ENCODE data around the gene ABT1.
A peak's percentile ranks its signal among the peaks of the same experiment; 100 is the strongest.
"Not testable (repeated sequence)": the region's sequence is repeated elsewhere in the genome, so short reads cannot be mapped to it uniquely, and the experiment has no call there.

Gene ABT1

DNA sequence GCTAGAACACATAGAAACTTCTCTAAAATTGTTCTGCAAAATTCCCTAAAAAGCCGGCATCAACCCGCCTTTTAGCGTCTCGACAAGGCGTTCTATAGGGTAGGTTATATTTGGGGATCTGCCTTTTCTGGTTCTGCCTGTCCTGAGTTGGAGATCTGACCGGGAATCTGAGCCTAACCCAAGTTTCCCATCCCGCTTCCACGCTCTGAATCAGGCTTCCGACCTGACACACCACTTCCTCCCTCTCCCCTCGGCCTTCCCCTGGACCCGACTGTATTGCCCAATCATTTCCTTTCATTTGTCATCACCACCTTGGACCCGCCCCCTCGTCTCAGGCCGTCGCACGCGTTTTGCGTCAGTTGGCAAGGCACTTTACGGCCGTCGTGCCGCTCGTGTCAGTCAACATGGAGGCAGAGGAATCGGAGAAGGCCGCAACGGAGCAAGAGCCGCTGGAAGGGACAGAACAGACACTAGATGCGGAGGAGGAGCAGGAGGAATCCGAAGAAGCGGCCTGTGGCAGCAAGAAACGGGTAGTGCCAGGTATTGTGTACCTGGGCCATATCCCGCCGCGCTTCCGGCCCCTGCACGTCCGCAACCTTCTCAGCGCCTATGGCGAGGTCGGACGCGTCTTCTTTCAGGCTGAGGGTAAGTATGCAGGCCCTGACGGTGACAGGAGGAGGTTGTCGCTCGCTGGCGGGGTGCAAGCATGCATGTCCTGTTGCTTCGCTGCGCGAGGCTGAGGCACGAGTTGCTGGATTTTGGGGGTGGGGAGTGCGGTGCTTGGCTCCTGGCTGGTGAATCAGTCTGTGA is at the start of gene ABT1:
TSS of gene ABT1 (plus strand) at position 375 of the 810 bp plus-strand sequence. CDS start at position 405, 30 bp downstream.
- peak; percentile 99 for DNase-seq

DNA sequence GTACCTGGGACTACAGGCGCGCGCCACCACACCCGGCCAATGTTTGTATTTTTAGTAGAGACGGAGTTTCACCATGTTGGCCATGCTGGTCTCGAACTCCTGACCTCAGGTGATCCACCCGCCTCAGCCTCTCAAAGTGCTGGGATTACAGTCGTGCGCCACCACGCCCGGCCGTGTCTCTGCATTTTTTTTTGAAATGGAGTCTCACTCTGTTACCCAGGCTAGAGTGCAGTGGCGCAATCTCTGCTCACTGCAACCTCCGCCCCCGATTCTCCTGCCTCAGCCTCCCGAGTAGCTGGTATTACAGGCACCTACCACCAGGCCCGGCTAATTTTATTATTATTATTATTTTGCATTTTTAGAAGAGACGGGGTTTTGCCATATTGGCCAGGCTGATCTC is 49.4 kb upstream of the ABT1 start:
- not testable (repeated sequence) for DNase-seq

DNA sequence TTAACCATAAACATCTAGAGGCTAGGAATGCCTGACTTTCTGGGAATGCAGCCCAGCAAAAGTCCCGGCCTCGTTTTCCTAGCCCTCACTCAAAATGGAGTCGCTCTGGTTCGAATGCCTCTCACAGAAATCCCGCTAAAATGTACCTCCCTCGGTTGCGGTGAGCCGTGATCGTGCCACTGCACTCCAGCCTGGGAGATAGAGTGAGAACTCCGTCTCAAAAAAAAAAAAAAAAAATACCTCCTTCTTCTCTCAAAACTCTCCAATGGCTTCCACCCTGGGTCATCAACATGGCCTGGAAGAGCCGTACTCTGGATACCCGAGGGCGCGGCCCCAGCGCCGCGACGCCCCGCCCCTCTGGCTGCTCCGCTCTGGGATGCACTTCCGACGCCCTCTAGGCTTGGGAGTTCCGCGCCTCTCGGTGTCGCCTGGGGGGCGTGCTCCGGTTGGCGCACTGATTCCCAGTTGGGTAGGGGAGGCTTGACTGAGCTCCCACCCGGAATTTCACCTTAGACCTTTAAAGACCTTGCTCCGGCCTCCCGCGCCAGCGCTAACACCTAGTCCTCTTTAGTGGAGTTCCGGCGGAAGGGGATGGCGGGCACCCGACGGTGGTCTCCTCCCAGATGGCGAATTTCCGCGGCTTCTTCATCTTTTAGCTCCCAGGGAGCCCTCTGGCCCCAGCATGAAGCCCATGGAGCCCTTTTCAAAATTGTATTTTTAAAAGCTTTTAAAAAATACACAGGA is 46.3 kb upstream of the ABT1 start:
- DNase-seq: peak; percentile 82

DNA sequence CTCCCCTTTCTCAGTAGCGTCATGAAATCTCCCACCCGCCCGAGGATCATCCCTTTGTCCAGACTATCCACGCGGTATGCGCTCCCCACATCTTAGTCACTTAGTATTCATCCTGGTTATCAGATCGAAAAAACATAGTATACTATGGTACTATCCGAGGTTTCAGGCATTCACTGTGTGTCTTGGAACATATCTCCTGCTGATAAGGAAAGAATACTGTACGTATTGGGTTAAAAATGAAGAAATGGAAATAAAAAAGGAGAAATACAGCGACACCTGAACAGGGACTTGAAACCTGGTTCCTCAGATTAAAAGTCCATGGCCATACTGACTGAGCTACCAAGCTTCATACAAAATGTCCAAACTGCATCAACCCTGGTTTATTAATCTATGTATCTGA is 44.5 kb upstream of the ABT1 start:
- no peak for DNase-seq

DNA sequence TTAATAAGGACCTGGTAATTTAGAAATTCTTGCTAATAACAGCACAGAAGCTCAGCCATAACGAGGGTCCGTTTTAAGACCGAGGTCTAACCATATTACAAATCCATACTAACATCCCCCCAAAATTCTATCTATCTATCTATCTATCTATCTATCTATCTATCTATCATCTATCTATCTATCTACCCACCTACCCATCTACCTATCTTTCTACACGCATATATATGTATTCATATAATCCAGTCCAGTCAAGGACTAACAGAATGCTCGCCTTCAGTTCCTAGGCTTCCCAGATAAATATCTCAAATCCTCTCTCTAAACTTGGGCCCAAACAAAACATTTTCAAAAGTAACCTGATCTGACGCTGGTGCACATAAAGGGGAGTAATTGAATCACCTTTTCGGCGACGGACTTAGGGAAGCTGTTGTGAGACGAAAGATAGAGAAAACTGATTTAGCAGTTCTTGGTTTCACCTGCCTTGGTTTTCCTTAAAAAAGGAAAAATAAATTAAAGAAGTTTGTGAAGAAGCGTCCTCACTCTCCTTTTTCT is 44.0 kb upstream of the ABT1 start:
- DNase-seq: no peak

DNA sequence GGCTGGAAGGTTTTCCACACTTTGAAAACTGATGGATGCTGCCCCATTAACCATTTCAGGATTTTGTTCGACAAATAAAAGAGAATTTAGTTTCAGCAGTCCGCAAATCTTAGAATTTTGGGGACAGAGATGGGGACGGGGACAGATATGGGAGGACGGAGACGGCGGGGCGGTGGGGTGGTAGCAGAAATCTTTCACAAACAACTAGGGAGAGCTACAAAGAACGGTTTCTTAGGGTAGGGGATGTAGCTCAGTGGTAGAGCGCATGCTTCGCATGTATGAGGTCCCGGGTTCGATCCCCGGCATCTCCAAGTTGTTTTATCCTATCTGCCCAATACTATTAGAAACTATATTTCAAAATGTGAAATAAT is 43.5 kb upstream of the ABT1 start:
- DNase-seq: peak; percentile 93

DNA sequence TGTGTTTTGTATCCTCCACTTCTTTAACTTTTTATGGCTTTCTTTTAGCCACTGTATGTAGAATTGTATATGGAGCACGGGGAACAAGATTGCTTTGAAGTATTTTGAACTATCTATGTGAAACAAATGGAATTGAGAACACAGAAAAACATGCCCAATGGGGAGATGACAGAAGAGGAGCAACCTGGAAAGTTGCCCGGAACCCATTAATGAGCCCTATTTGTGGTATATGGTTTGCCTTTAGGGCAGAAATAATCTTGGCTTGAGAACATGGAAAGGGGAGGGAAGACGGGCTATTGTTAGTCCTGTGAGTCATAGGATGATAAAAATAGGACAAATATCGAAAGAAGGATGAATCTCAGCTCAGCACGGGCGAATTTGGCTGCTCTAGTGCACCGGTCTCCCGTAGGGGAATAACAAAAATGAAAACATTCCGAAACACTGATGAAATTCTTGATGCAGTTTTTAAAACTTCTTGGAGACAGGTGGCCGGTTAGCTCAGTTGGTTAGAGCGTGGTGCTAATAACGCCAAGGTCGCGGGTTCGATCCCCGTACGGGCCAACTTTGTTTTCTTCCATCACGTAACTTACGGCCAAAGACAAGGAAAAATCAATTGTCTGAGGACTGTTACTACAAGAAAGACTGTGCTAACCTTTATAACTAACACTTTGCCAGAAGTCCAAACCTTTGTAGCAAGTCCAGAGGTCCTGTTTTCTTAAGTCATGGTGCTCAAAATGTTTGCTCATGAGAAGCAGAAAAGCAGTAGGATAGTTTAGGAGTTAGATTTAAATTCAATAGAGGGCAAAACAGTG is 42.9 kb upstream of the ABT1 start:
- peak; percentile 97 for DNase-seq

DNA sequence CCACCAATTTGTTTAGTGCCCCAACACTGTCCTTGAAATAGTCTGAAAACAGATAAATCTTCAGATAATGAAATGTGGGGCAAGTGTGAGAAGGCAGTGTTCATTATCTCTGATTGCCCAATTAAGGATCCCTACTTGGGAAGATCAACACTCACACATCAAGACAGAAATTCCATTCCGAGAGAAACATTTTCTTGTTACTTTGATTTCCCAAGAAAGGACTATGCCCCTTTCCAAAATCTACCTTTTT is 42.4 kb upstream of the ABT1 start:
- no peak for DNase-seq

DNA sequence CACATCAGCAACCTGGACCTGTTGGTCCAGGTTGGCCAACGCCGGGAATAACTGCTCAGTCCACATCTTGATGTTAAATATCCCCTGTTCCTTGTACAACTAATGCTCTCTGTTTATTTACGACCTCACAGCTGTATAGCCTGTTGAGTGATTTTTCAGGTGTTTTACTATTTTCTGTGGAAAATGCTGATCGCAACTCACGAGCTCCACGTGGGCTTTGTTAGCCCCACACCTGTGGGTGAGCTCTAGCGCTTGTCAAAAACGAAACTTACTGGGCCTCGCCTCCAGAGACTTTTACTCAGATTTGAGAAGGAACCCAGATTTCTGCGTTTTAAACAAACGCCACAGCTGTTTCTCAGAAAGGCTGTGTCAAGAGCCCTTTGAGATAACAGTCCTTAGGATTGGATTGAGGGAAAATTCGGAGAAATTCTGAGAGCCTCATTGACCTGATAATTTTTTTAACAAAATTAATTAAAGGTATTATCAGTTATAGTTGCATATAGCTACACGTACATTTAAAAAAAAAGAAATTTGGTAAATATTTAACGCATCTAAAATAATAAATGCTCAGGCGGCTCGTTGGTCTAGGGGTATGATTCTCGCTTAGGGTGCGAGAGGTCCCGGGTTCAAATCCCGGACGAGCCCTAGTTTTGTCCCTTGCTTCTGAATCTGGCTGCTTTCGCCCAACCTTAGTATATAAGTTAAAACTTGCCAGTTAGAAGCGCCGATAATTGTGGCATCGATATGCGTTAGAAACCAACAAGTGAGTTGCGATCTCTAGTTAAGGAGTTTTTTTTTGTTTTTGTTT is 41.9 kb upstream of the ABT1 start:
- DNase-seq: peak; percentile 81

DNA sequence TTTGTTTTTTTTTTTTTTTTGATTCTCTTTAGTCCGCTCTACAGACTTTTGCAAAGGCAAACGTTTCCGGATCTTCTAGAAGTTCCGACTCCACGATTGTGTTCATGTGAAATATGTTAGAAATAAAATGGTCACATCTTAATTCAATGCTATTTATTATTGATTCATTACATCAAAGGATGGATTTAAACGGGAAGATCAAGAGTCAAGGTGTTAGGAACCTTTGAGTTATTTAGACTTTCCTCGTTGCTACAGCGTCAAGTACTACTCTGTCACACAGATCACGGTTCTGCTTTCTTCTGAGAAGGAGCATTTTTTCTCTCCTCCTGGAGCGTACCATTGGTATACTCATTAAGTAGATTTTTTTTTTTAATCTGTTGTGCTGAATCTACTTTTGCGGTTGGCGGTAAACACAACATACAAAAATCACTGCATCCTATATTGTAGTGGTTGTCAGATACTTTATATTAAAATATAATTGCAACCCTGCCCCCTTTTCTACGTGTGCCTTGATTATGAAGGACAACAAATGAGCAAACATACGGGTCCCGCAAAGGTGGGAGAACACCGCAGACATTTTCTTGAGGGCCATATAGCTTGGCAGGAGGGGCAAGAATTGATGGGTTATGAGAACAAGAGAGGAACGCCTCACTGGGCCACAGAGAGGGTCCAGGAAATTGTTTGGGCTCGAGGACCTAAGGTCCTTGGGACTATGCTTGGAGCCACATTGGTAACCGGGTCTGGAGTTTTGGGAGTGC is 41.1 kb upstream of the ABT1 start:
- no peak for DNase-seq

DNA sequence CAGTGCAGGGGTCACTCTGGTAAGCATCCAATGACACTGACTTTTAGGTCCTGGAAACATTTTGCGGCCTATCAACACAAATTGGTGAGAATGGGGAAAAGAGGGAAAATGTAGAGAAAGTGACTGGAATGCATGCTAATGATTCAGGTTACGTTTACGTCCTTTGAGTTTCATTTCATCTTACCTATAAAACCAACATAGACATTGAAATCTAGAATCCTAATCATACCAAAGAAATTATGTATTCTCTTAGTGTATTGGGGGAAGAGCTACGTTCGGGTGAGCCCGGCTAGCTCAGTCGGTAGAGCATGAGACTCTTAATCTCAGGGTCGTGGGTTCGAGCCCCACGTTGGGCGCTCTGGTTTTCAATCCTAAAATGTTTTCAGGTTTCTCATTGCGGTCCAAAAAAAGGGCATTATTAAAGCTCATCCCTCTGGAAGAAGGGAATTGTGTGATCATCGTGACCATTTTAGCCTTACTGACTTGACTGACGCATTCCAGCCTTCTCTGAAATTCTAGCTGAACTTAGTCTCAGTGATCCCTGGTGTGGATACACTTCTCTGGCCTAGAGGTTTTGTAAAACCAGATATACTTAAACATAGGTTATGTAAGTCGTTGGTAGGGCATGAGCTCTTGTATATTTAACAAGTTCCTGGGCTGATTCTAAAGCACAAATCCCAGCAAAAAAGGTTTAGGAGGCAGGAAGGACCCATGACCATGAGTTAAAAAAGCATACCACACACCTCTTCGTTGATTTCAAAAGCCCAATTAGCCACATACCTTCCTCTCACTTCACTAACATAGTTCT is 40.3 kb upstream of the ABT1 start:
- DNase-seq: peak; percentile 83

DNA sequence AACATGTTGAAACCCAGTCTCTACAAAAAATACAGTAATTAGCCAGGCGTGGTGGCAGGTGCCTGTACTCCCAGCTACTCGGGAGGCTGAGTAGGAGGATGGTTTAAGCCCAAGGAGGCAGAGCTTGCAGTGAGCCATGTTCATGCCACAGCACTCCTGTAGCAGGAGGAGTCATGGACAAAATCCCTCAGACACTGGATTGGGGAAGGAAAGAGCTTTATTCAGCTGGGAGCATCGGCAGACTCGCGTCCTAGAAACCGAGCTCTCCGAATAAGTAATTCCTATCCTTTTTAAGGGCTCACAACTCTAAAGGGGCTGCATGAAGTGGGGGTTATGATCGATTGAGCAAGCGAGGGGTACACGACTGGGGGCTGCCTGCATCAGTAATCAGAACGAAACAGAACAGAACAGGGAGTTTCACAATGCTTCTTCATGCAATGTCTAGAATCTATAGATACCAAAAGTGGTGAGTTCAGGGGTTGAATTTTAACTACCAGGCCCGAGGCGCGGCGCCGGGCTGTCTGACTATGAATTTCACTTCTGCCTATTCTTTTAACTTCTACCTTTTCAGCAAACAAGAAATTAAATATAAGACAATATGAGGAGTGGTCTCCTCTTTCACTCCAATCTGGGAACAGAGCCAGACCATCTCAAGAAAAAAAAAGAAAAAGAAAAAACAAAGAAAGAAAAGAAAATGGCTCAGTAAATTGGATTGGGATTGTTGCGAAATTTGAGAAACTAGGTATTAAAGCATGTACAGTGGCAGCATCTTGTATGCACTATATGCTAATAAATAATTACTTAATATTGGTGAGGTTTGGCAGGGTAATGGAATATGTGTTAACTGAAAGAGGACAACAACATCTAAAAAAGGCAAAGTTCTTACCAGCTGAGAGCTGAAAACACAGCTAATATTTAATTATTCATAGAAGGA is 35.0 kb upstream of the ABT1 start:
- no peak for DNase-seq

DNA sequence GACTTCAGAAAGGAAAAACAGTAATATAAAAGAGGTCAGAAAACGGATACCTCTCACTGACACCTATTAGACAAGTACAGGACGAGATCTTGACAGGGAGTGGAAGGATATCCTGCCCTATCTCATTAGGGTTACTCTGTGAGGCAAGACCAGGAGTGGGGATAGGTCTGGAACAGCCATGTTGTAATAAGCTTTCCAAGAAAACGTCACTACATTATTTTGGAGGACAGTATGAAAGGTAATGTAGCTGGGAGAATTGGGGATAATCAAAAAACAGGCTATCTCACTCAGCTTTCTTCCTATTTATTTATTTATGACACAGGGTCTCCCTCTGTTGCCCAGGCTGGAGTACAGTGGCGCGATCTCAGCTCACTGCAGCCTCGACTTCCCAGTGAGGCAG is 33.3 kb upstream of the ABT1 start:
- no peak for DNase-seq

DNA sequence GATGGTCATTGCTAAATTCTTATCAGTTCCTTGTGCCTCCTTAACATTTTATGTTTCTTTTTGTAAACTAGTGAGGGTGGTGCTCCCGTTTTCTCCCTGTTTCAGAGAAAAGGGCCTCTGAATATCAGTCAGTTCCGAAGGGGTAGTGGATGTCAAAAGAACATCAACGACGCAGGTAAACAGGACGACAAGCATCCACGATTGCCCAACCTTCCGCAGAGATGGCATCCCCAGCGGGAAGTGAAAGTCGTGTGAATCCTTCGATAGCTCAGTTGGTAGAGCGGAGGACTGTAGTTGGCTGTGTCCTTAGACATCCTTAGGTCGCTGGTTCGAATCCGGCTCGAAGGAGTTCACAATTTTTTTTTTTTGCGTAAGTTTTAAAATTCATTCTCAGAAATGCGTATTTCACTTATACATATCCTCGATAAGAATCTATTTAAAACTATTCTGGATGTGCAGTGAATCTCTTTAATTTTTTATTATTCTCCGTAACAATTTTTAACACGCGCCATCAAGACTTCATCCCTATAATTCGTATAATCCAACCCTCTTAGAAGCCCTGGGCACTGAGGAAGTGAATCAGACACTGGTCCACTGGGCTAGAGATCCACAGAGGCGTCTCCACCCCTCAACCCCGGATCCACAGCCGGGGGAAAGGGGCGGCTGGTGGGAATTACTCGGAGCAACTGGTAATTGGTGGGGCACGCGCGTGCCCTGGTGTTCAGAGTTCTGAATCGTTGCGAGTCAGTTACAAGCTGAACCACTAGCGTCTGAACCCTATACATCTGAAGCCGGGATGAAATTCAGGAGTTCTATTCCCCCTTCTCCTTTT is 27.9 kb upstream of the ABT1 start:
- peak; percentile 100 for DNase-seq

DNA sequence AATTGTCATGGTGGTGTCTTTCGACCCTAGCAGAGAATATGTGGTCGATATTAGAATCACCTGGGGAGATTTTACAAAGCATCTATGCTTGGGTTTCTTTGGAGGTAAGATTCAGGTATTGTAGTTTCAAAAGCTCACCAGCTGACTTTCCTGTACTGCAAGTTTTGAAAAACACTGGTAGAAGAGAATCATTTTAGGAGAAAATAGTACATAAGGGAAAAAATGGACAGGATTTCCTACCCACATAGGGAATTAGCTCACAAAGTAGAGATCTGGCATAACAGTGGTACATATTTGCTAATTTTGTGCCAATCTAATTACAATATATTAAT is 27.4 kb upstream of the ABT1 start:
- DNase-seq: no peak

DNA sequence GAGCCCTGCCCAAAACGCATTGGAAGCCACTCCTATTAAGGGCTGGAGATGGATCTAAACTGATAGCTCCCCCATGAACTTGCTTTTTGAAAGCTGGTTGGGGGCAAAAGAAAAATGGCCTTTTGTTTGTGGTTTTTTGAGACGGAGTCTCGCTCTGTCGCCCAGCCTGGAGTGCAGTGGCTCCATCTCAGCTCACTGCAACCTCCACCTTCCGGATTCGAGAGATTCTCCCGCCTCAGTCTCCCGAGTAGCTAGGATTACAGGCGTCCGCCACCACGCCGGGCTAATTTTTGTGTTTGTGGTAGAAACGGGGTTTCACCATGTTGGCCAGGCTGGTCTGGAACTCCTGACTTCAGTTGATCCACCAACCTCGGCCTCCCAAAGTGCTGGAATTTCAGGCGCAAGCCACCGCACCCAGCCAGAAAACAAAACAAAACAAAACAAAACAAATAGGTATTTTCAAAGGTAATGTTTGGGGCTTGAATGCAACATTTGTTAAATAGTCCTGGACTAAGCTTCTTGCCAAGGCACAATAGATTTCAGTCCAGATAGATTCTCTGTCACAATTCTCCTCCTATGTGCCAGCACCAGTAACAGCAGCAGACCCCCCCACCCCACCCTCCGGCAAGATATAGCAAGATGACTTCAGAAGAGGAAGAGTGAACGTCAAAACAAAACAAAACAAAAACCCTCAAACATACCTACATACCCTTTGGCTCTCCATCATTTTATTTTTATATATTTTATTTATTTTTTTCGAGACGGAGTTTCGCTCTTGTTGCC is 26.5 kb upstream of the ABT1 start:
- DNase-seq: no peak

DNA sequence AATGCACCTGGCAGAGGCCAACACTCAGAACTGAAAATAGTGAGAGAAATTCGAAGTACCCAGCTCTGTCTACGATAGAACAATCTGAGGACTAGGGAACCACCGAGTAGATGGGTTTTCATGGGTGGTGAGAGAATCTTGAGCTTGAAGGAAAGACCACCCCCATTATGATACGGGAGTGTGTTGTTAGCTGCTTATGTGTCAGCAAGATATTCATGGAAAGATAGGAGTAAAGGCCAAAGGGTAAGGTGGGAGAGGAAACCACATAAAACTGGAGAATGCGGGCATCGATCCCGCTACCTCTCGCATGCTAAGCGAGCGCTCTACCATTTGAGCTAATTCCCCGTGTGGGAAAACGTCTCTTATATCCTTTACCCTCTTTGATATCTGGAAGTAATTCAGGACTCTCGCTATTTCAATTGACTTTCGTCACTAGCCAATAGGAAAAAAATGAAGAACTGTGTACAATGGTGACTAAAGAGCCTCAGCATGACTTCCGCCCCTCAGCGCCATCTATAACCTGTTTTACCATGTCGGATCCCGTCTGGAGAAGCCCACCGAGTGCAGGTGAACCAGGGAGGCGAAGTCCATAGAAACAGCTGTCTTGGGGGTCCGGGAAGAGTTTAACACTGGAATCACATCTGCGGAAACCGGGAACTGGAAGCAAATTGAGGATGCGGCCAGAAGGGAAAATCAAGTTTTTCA is 25.0 kb upstream of the ABT1 start:
- DNase-seq: peak; percentile 94

Data from eye (tissue), 1 donor.